Measurements from ENCODE around the gene KDM5B.

GRCh38 chr1:202786804-202787203, 21.4 kb downstream of the KDM5B start:
- TF ChIP-seq, protein P1, sequence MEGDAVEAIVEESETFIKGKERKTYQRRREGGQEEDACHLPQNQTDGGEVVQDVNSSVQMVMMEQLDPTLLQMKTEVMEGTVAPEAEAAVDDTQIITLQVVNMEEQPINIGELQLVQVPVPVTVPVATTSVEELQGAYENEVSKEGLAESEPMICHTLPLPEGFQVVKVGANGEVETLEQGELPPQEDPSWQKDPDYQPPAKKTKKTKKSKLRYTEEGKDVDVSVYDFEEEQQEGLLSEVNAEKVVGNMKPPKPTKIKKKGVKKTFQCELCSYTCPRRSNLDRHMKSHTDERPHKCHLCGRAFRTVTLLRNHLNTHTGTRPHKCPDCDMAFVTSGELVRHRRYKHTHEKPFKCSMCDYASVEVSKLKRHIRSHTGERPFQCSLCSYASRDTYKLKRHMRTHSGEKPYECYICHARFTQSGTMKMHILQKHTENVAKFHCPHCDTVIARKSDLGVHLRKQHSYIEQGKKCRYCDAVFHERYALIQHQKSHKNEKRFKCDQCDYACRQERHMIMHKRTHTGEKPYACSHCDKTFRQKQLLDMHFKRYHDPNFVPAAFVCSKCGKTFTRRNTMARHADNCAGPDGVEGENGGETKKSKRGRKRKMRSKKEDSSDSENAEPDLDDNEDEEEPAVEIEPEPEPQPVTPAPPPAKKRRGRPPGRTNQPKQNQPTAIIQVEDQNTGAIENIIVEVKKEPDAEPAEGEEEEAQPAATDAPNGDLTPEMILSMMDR (IDR thresholded peaks at IDR 0.05): no peak
- no peak for TF ChIP-seq POLR2A (IDR thresholded peaks at IDR 0.05)
